CMK (cell line): ENCODE results near the gene CNTNAP4.

Experiments
- DNase-seq: peaks from one replicate; pipeline ENCODE4 v3.0.0-alpha.2; 2010; ENCODE audit warnings: low read depth

The CNTNAP4 gene

GRCh38 chr16:76396977-76397376 lies 119.8 kb downstream of the CNTNAP4 start:
- no peak for DNase-seq

- no peak for DNase-seq
Measured at GRCh38 chr16:76409706-76410105, 132.5 kb downstream of the CNTNAP4 start.

GRCh38 chr16:76421571-76421970 lies 144.4 kb downstream of the CNTNAP4 start:
- no peak for DNase-seq

- no peak for DNase-seq
Measured at GRCh38 chr16:76428858-76429257, 151.7 kb downstream of the CNTNAP4 start.

- DNase-seq, result no peak
Measured at GRCh38 chr16:76441391-76441790, 164.2 kb downstream of the CNTNAP4 start.

- no peak for DNase-seq
Measured at GRCh38 chr16:76441876-76442275, 164.7 kb downstream of the CNTNAP4 start.

- no peak for DNase-seq
Measured at GRCh38 chr16:76443973-76444372, 166.8 kb downstream of the CNTNAP4 start.

- no peak for DNase-seq
Measured at GRCh38 chr16:76444832-76445231, 167.6 kb downstream of the CNTNAP4 start.

GRCh38 chr16:76445815-76446214 lies 168.6 kb downstream of the CNTNAP4 start:
- DNase-seq, result no peak

- DNase-seq, result no peak
Measured at GRCh38 chr16:76446251-76446650, 169.1 kb downstream of the CNTNAP4 start.

- DNase-seq, result no peak
Measured at GRCh38 chr16:76450890-76451289, 173.7 kb downstream of the CNTNAP4 start.

GRCh38 chr16:76455257-76455656 lies 178.1 kb downstream of the CNTNAP4 start:
- no peak for DNase-seq

GRCh38 chr16:76456016-76456415 lies 178.8 kb downstream of the CNTNAP4 start:
- no peak for DNase-seq

GRCh38 chr16:76459111-76459510 lies 181.9 kb downstream of the CNTNAP4 start:
- DNase-seq, result no peak

- DNase-seq, result no peak
Measured at GRCh38 chr16:76461836-76462235, 184.6 kb downstream of the CNTNAP4 start.

GRCh38 chr16:76464955-76465620 lies 187.9 kb downstream of the CNTNAP4 start:
- no peak for DNase-seq

GRCh38 chr16:76466871-76467270 lies 189.7 kb downstream of the CNTNAP4 start:
- DNase-seq, result no peak

GRCh38 chr16:76474048-76474447 lies 196.8 kb downstream of the CNTNAP4 start:
- no peak for DNase-seq

GRCh38 chr16:76478105-76478504 lies 200.9 kb downstream of the CNTNAP4 start:
- no peak for DNase-seq

GRCh38 chr16:76483307-76483909 lies 206.2 kb downstream of the CNTNAP4 start:
- DNase-seq, result no peak

GRCh38 chr16:76484020-76484419 lies 206.8 kb downstream of the CNTNAP4 start:
- no peak for DNase-seq

GRCh38 chr16:76486740-76487139 lies 209.5 kb downstream of the CNTNAP4 start:
- DNase-seq, result no peak

GRCh38 chr16:76487411-76488064 lies 210.3 kb downstream of the CNTNAP4 start:
- no peak for DNase-seq

- no peak for DNase-seq
Measured at GRCh38 chr16:76488065-76488417, 210.8 kb downstream of the CNTNAP4 start.
